GM21526 (cell line): Measurements from ENCODE around the gene ID2.

ENCODE experiments used
- ATAC-seq: cut with Tn5 transposase; IDR thresholded peaks from one replicate; pipeline ENCODE4 v1.9.1; 2021; ENCODE audit warnings: moderate library complexity; ENCODE audit not compliant: unreplicated experiment, low FRiP score

Gene ID2

DNA sequence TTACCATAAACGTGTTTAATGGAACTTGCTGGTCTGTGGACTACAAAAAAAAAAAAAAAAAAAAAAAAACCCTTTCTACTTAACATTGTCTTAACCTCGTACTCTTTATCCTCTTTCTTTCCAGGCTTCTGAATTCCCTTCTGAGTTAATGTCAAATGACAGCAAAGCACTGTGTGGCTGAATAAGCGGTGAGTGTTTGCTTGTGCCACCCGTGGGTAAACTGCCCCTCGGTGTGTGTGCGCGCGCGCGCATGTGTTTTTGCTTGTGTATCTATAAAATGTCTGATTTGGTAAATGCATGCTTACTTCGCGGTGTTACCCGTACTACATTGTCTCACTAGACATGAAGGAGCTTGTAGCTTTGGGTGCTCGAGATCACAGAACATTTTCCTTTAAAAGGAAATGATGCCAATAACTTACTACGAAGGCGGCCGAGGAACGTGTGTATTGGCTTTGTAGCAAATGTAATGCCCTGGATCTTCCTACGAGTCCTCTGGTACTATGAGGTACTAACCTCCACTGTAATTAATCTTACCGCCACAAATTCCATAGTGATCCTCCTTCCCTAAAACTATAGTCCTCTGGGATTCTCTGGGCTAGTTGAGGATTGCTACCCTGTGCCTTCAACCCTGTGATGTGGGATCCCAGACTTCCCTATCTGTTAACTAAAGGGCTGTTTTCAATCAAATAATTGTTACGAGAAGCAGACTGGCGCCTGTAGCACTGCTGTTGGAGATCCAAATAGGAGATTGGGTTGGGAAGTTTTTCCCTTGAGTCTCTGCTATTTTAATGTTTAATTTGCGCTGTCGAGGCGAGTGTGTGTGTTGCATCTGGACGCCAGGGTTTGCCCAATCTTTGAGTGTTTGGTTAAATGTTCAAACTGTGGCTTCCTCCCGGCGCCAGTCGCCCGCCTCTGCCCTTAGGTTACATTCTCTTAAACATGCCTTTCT is 1.1 kb downstream of the ID2 start:
- ATAC-seq, result no peak

DNA sequence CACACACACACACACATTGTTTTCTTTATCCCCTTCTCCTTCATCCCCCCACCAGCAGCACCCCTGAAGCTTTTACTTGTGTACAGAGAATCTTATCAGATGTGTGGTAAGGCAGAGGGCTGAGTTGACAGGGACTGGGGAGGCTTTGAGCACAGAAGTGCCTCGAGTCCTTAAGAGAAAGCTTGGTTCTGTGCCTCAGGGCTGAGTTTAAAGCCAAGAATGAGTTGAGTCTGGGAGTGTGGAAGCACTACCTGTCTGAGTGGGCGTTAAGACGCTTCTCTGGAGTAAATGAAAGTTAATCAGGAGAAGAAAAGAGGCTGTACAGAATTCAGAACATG is 2.7 kb downstream of the ID2 start:
- ATAC-seq, result no peak

DNA sequence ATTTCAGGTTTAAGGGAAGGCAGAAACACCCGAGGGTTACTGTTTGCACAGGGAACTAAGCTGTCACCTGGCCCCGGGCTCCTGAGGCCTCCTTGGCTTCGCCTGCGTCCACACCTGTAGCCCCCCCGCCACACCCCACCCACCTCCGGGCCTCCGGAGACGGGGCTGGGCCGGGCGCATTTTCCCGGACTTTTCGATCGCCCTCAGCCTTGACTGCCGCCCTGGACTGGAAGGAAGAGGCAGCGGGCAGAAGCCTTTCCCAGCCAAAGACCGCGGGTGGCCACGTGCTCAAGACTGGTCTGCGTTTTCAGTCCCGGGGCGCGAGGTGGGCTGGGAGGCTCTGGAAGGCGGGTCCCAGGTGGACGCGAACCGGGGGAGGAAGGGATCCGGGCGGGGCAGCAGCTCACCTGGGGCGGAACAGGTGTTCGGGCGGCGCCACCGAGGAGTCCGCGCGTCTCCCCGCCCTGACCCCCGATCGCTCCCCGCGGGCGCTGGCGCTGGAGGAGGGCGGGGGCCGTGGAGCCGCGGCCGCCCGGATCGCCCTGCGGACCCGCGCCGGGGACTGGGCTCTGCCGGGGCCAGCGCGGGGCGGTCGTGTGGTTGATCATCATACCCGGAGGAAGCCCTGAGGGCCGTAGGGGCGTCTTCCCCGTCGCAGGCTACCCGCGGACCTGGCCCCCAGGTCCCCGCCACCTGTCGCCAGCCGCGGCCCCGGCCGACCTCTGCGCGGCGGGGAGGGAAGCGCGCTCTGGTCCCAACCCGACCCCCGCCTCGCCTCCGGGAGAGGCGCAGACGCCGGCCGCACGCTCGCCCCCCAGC is 3.2 kb downstream of the ID2 start:
- ATAC-seq, result no peak

- ATAC-seq, result peak; percentile 25
These were observed 4.0 kb downstream of the ID2 start for GRCh38 chr2:8685697-8686358.

GRCh38 chr2:8691859-8692437 is 10.1 kb downstream of the ID2 start:
- no peak for ATAC-seq

GRCh38 chr2:8692783-8693156 is 10.9 kb downstream of the ID2 start:
- ATAC-seq, result no peak

DNA sequence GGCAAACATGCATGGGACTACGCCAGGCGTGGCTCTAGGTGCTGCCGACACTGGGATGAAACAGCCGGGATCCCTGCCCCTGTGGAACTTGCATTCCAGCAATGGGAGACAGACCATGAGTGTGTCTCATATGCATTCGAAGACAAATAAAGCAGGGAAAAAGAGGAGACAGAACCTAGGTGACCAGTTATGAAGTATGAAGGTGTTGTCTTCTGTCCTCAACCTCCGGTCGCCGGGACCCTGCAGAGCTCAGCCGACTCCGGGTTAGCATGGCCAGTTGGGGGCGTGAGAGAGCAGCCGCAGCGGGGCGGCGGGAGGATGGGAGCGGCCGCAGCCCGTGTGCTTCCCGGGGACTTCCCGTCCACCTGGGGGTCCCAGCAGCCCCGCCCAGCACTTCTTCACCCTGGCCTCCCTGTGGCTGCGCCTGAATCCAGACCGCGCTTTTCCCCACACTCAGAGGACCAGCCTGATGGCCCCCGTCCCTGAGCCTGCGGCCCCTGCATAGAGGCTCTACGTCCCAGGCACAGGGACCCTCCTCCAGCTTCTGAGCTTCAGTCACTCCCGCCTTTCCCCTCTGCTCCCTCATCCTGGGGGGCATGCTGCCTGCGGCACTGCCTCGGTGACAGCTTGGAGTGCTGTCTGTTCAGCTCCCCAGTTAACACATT is 11.4 kb downstream of the ID2 start:
- ATAC-seq, result no peak

GRCh38 chr2:8694737-8695136 is 12.9 kb downstream of the ID2 start:
- no peak for ATAC-seq

DNA sequence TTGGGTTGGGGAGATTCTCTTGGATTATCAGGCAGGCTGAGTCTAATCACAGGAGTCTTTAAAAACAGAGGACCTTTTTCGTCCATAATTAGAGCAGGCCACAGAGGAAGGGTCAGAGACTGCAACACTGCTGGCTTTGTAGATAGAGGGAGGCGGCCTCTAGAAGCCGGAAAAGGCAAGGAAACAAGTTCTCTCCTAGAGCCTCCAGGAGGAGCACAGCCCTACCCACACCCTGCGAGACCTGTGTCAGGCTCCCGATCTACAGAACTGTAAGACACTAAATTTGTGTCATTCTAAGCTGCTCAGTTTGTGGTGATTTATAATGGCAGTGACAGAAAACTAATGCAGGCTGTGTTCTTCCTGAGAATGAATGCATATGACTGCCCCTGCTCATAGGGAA is 15.3 kb downstream of the ID2 start:
- no peak for ATAC-seq

GRCh38 chr2:8699839-8700238 is 18.0 kb downstream of the ID2 start:
- ATAC-seq, result no peak

GRCh38 chr2:8701681-8702379 is 20.0 kb downstream of the ID2 start:
- ATAC-seq, result no peak

DNA sequence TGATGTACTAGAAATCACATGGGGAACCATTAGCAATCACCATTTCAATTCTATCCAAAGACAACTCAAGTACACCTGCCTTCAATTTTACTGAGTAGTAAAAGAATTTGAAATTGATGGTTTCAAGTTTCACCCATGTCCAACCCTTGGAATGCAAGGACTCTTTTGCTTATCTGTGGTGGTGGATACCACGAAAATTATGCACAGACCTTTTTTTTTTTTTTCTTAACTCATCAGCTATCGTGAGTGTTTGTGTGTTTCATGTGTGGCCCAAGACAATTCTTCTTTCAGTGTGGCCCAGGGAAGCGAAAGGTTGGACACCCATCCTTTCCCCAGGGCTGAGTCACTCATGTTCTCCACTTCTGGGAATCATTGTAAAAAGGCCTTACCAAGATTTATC is 23.1 kb downstream of the ID2 start:
- ATAC-seq, result no peak

DNA sequence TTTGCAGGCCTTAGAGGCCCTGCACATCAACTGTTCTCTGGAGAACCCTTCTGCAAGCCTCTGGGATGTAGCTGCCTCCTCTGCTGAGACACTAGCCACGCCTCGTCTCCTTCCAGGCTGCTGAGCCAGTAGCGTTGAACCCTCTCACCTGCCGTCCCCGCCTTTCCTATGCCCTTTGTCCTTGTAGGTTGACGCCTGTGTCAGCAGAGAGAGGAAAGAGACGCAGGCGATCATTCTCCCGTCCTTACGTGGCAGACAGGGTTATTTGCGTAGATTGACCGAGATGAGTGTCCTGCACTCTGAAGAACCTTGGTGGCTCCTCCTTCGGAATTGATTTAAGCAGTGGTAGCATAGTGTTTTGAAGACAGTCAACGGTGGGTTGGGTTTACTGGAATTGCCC is 27.8 kb downstream of the ID2 start:
- no peak for ATAC-seq

DNA sequence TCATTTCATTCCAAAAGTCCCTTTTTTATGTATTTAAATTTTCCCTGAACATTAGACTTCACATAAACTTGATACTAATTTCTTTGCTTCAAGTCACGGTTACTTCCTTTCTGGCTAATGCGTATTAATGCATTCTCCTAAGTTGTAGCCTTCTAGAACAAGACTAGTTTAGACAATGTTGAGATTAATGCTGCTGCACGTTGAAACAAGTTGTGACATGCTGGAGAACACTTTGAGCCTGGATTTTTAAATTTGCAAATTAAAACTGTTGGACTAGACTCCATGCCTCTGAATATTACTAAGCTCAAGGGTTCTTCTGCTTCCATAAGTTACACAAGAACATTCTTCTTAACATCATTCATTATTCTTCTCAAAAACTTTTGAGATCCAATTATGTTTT is 29.1 kb downstream of the ID2 start:
- ATAC-seq, result no peak

- no peak for ATAC-seq
These were observed 32.4 kb downstream of the ID2 start for GRCh38 chr2:8714283-8714682.

GRCh38 chr2:8714971-8715370 is 33.1 kb downstream of the ID2 start:
- no peak for ATAC-seq

GRCh38 chr2:8719528-8719927 is 37.7 kb downstream of the ID2 start:
- no peak for ATAC-seq

- no peak for ATAC-seq
These were observed 38.9 kb downstream of the ID2 start for GRCh38 chr2:8720741-8721140.

DNA sequence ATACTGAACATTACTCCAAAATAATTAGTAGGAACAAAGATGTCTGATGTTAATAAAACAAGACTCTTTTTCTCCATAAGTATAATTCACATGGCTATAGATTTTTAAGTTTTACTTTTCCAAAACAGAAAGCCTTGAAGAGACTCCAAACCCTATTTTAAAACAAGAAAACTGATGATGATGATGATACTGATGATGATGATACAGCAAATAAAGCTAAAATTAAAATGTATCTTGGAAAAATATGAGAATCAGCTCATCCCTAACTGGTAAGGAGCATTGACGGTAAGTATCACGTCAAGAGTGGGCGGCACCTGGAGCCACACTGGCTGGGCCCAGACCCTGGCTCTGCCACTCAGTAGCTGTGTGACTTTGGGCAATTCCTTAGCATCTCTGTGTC is 39.6 kb downstream of the ID2 start:
- ATAC-seq, result no peak

DNA sequence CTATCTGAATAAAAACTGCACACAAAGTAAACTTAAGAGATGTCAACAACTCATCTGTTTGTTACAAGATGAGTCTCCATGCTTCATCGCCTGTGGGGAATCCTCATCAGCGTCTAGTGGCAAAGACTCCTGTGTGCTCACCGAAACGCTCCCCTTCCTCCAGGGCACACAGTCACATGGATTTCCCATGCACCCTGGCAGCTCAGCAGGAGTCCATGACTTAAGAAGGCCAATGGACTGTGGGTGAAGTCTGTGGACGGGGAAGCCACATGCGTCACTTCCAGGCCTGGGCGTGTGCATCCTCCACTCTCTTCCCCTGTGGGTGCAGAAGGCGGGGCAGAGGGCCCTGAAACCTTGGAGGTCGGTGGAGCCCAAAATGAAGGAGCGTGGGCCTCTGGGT is 41.1 kb downstream of the ID2 start:
- ATAC-seq, result no peak
